ENCODE results near the gene TGFB3.

Gene TGFB3

DNA sequence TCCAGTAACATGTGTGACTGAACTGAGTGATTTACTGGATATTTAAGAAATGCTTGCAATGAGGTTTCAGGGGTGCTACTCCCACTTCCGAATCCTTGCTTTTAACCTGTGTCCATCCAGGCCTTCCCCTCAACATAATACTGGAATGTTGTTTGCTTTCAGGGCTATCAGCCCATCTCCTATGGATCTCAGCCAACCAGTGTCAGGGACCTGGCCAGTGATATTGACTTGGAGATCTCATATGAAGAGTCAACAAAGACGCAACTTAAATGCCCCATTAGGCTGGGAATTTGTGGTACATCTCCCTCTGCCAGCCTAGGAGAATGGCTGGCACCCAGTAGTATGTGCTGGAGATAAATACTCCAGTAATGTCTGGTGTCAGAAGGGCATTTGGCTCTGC is 2.9 kb upstream of the TGFB3 start:
- Histone ChIP-seq H2BK15ac (ENCODE audit: low read length) (no peak overlapping the region), H4K8ac (ENCODE audit: low read depth, low read length) (no peak overlapping the region), H3K4me1 (ENCODE audit: control insufficient read depth in 2 of 2, insufficient read depth in 1 of 2, low read depth in 1 of 2, low read length in 2 of 2) (peaks cover 8 to 14% of the 10 kb centered on the region in 2 donors), H3K4me3 (ENCODE audit: low read length in 2 of 2) (no peak overlapping the region), H3K9me3 (replicated peaks in 1 of 2; ENCODE audit: control insufficient read depth in 2 of 2, insufficient read depth in 1 of 2, low read depth in 1 of 2, low read length in 2 of 2) (no peaks in the 10 kb centered on the region), H3K27me3 (ENCODE audit: control insufficient read depth in 3 of 3, insufficient read depth in 3 of 3, low read depth in 1 of 3, low read length in 3 of 3) (peaks cover 0 to 25% (median 22%) of the 10 kb centered on the region in 3 experiments), H3K4ac (ENCODE audit: low read length) (no peak overlapping the region), H2BK120ac (ENCODE audit: low read depth, low read length) (no peak overlapping the region), H3K14ac (ENCODE audit: low read length) (no peak overlapping the region), H2BK12ac (ENCODE audit: low read length) (no peak overlapping the region), H3K4me2 (ENCODE audit: insufficient read depth, low read length, poor library complexity, severe bottlenecking) (no peak overlapping the region), H2AFZ (ENCODE audit: low read length) (no peak overlapping the region), H3K27ac (replicated peaks; ENCODE audit: low read length) (no peak overlapping the region), H3K79me1 (ENCODE audit: low read depth, low read length) (peaks cover 6% of the 10 kb centered on the region), H3K36me3 (replicated peaks in 1 of 2; ENCODE audit: control insufficient read depth in 2 of 2, insufficient read depth in 2 of 2, low read length in 2 of 2) (peaks cover 3 to 11% of the 10 kb centered on the region in 2 donors), H3K9ac (ENCODE audit: low read depth, low read length, poor library complexity) (no peak overlapping the region), H3K18ac (ENCODE audit: low read length) (no peak overlapping the region), H3K23ac (ENCODE audit: low read depth, low read length, poor library complexity) (no peak overlapping the region), H2BK5ac (ENCODE audit: low read length) (no peak overlapping the region), H2AK5ac (ENCODE audit: low read depth, low read length) (no peak overlapping the region), H4K91ac (ENCODE audit: low read depth, low read length, poor library complexity) (no peak overlapping the region)
- no CpG with 5 or more reads among the region's 2 CpGs for WGBS, 2 donors (ENCODE audit: extremely low coverage in 2 of 2, insufficient read length in 2 of 2, insufficient replicate concordance in 1 of 2)
- no peak for DNase-seq (ENCODE audit: low spot score)

DNA sequence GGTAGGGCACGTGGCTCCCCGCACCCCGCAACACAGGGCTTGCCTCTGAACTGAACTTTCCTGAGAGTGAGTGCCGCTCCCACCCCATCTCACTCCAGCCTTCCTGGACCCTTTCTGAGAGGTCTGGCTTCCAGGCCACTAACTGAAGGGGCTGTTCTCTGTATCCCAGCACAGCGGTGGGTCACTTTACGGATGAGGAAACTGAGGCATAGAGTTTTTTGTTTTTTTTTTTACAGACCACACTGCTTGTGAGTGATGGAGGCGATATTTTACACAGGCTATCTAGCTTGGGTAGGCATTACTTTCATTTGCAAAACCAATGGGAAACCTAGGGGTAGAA is 1.2 kb upstream of the TGFB3 start:
- no peak overlapping the region for H3K27ac ChIP-seq (replicated peaks; ENCODE audit: low read length)
- peak overlapping the region; percentile 75 for H3K18ac ChIP-seq (ENCODE audit: low read length)
- H2BK12ac ChIP-seq (ENCODE audit: low read length), result peak overlapping the region; percentile 49
- H3K23ac ChIP-seq (ENCODE audit: low read depth, low read length, poor library complexity), result no peak overlapping the region
- no peak overlapping the region for H2BK15ac ChIP-seq (ENCODE audit: low read length)
- peak overlapping the region; percentile 82 for H3K9ac ChIP-seq (ENCODE audit: low read depth, low read length, poor library complexity)
- H3K9me3 ChIP-seq (replicated peaks in 1 of 2; ENCODE audit: control insufficient read depth in 2 of 2, insufficient read depth in 1 of 2, low read depth in 1 of 2, low read length in 2 of 2), result no peaks in the 10 kb centered on the region
- peak overlapping the region; percentile 79 for H3K4me2 ChIP-seq (ENCODE audit: insufficient read depth, low read length, poor library complexity, severe bottlenecking)
- H3K4me3 ChIP-seq (ENCODE audit: low read length in 2 of 2), result peak overlapping the region; percentile 53 to 76
- no peak overlapping the region for H4K91ac ChIP-seq (ENCODE audit: low read depth, low read length, poor library complexity)
- H2BK5ac ChIP-seq (ENCODE audit: low read length), result no peak overlapping the region
- H2AK5ac ChIP-seq (ENCODE audit: low read depth, low read length), result peak overlapping the region; percentile 67
- WGBS, 2 donors (ENCODE audit: extremely low coverage in 2 of 2, insufficient read length in 2 of 2, insufficient replicate concordance in 1 of 2), result no CpG with 5 or more reads among the region's 7 CpGs
- H3K14ac ChIP-seq (ENCODE audit: low read length), result no peak overlapping the region
- no peak overlapping the region for H3K4ac ChIP-seq (ENCODE audit: low read length)
- H4K8ac ChIP-seq (ENCODE audit: low read depth, low read length), result no peak overlapping the region
- peaks cover 0 to 25% (median 22%) of the 10 kb centered on the region in 3 experiments for H3K27me3 ChIP-seq (ENCODE audit: control insufficient read depth in 3 of 3, insufficient read depth in 3 of 3, low read depth in 1 of 3, low read length in 3 of 3)
- peaks cover 6% of the 10 kb centered on the region for H3K79me1 ChIP-seq (ENCODE audit: low read depth, low read length)
- DNase-seq (ENCODE audit: low spot score), result no peak
- H2AFZ ChIP-seq (ENCODE audit: low read length), result peak overlapping the region; percentile 98
- no peaks in the 10 kb centered on the region for H3K36me3 ChIP-seq (replicated peaks in 1 of 2; ENCODE audit: control insufficient read depth in 2 of 2, insufficient read depth in 2 of 2, low read length in 2 of 2)
- H3K4me1 ChIP-seq (ENCODE audit: control insufficient read depth in 2 of 2, insufficient read depth in 1 of 2, low read depth in 1 of 2, low read length in 2 of 2), result peaks cover 8 to 14% of the 10 kb centered on the region in 2 donors
- H2BK120ac ChIP-seq (ENCODE audit: low read depth, low read length), result no peak overlapping the region

DNA sequence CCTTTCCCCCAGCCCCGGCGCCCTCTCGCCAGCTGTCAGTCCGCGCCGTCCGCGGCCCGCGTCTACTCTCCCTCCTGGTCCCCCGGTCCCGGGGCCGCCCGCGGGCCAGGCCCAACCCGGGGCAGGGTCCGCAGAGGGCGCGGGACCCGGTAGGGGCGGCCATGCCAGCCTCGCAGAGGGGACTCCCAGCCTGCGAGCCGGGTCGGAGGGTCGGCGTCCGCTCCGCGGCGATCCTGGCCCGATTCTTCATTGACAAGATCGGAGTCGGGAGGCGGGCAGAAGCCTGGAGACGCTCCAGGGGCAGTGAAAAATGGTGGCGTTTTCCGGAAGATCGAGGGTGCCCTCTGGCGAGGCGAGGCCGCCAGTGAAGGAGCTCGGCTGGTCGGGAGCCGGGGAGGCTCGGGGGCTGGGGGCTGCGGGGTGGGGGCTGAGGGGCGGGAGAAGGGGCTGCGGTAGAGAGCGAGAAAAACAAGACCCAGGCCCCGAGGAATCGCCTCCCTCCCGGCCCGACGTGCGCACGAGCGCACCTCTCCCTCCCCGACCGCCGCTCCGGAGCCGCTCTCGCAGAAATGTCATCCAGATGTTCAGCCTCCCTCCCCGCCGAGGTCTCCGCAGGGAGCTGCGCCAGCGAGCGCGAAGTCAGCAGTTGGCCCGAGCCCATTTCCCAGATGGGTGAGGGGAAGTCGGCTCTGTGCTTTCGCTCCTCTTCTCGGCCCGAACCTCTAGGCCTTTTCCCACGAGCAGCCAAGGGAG is 647 bp upstream of the TGFB3 start:
- no peak overlapping the region for H2BK5ac ChIP-seq (ENCODE audit: low read length)
- peak; percentile 77 for DNase-seq (ENCODE audit: low spot score)
- no peaks in the 10 kb centered on the region for H3K9me3 ChIP-seq (replicated peaks in 1 of 2; ENCODE audit: control insufficient read depth in 2 of 2, insufficient read depth in 1 of 2, low read depth in 1 of 2, low read length in 2 of 2)
- H2AK5ac ChIP-seq (ENCODE audit: low read depth, low read length), result peak overlapping the region; percentile 67
- no peak overlapping the region for H2BK120ac ChIP-seq (ENCODE audit: low read depth, low read length)
- no peak overlapping the region for H3K14ac ChIP-seq (ENCODE audit: low read length)
- H4K8ac ChIP-seq (ENCODE audit: low read depth, low read length), result no peak overlapping the region
- H3K4me2 ChIP-seq (ENCODE audit: insufficient read depth, low read length, poor library complexity, severe bottlenecking), result peak overlapping the region; percentile 87
- no peak overlapping the region for H3K4ac ChIP-seq (ENCODE audit: low read length)
- H3K9ac ChIP-seq (ENCODE audit: low read depth, low read length, poor library complexity), result peak overlapping the region; percentile 82
- H3K27ac ChIP-seq (replicated peaks; ENCODE audit: low read length), result no peak overlapping the region
- peak overlapping the region; percentile 98 for H2AFZ ChIP-seq (ENCODE audit: low read length)
- no peak overlapping the region for H4K91ac ChIP-seq (ENCODE audit: low read depth, low read length, poor library complexity)
- peak overlapping the region; percentile 75 for H3K18ac ChIP-seq (ENCODE audit: low read length)
- H3K79me1 ChIP-seq (ENCODE audit: low read depth, low read length), result peaks cover 6% of the 10 kb centered on the region
- peaks cover 8 to 14% of the 10 kb centered on the region in 2 donors for H3K4me1 ChIP-seq (ENCODE audit: control insufficient read depth in 2 of 2, insufficient read depth in 1 of 2, low read depth in 1 of 2, low read length in 2 of 2)
- H2BK15ac ChIP-seq (ENCODE audit: low read length), result no peak overlapping the region
- H3K23ac ChIP-seq (ENCODE audit: low read depth, low read length, poor library complexity), result peak overlapping the region; percentile 59
- WGBS, 2 donors (ENCODE audit: extremely low coverage in 2 of 2, insufficient read length in 2 of 2, insufficient replicate concordance in 1 of 2), result no CpG with 5 or more reads among the region's 77 CpGs
- H3K27me3 ChIP-seq (ENCODE audit: control insufficient read depth in 3 of 3, insufficient read depth in 3 of 3, low read depth in 1 of 3, low read length in 3 of 3), result peaks cover 0 to 25% (median 22%) of the 10 kb centered on the region in 3 experiments
- peak overlapping the region; percentile 49 for H2BK12ac ChIP-seq (ENCODE audit: low read length)
- peak overlapping the region; percentile 53 to 86 for H3K4me3 ChIP-seq (ENCODE audit: low read length in 2 of 2)
- no peaks in the 10 kb centered on the region for H3K36me3 ChIP-seq (replicated peaks in 1 of 2; ENCODE audit: control insufficient read depth in 2 of 2, insufficient read depth in 2 of 2, low read length in 2 of 2)

DNA sequence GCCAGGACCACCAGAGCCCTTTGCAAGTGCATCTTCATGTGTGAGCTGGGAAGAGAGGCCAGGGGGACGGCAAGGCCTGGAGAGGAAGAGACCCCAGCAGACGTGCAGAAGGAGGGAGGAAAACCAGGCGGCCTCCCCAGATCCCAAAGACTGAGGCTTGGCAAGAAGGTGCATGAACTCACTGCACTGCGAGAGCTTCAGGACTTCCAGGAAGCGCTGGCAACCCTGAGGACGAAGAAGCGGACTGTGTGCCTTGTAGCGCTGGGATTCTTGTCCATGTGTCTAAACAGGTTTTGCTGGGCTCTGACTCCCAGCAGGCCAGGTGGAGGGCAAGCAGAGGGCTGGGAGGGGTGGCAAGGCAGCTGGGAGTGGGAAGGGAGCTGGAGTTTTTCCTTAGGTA is 939 bp downstream of the TGFB3 start:
- no peak overlapping the region for H4K8ac ChIP-seq (ENCODE audit: low read depth, low read length)
- no peak overlapping the region for H3K27ac ChIP-seq (replicated peaks; ENCODE audit: low read length)
- no peaks in the 10 kb centered on the region for H3K36me3 ChIP-seq (replicated peaks in 1 of 2; ENCODE audit: control insufficient read depth in 2 of 2, insufficient read depth in 2 of 2, low read length in 2 of 2)
- no peak overlapping the region for H3K9ac ChIP-seq (ENCODE audit: low read depth, low read length, poor library complexity)
- no peaks in the 10 kb centered on the region for H3K9me3 ChIP-seq (replicated peaks in 1 of 2; ENCODE audit: control insufficient read depth in 2 of 2, insufficient read depth in 1 of 2, low read depth in 1 of 2, low read length in 2 of 2)
- H3K4me1 ChIP-seq (ENCODE audit: control insufficient read depth in 2 of 2, insufficient read depth in 1 of 2, low read depth in 1 of 2, low read length in 2 of 2), result peaks cover 8 to 14% of the 10 kb centered on the region in 2 donors
- H3K79me1 ChIP-seq (ENCODE audit: low read depth, low read length), result peaks cover 5% of the 10 kb centered on the region
- H2BK120ac ChIP-seq (ENCODE audit: low read depth, low read length), result no peak overlapping the region
- H3K18ac ChIP-seq (ENCODE audit: low read length), result no peak overlapping the region
- H3K4me2 ChIP-seq (ENCODE audit: insufficient read depth, low read length, poor library complexity, severe bottlenecking), result no peak overlapping the region
- peak overlapping the region; percentile 98 for H2AFZ ChIP-seq (ENCODE audit: low read length)
- WGBS, 2 donors (ENCODE audit: extremely low coverage in 2 of 2, insufficient read length in 2 of 2, insufficient replicate concordance in 1 of 2), result no CpG with 5 or more reads among the region's 8 CpGs
- peaks cover 0 to 25% (median 22%) of the 10 kb centered on the region in 3 experiments for H3K27me3 ChIP-seq (ENCODE audit: control insufficient read depth in 3 of 3, insufficient read depth in 3 of 3, low read depth in 1 of 3, low read length in 3 of 3)
- H2BK12ac ChIP-seq (ENCODE audit: low read length), result no peak overlapping the region
- H2BK5ac ChIP-seq (ENCODE audit: low read length), result no peak overlapping the region
- no peak overlapping the region for H2AK5ac ChIP-seq (ENCODE audit: low read depth, low read length)
- no peak for DNase-seq (ENCODE audit: low spot score)
- H3K4me3 ChIP-seq (ENCODE audit: low read length in 2 of 2), result no peak overlapping the region
- peak overlapping the region; percentile 1 for H3K14ac ChIP-seq (ENCODE audit: low read length)
- no peak overlapping the region for H3K4ac ChIP-seq (ENCODE audit: low read length)
- H4K91ac ChIP-seq (ENCODE audit: low read depth, low read length, poor library complexity), result no peak overlapping the region
- peak overlapping the region; percentile 16 for H3K23ac ChIP-seq (ENCODE audit: low read depth, low read length, poor library complexity)
- H2BK15ac ChIP-seq (ENCODE audit: low read length), result no peak overlapping the region
